Suppressor macrophage (primary cell): ENCODE measurements around the gene ZNF32.
"Not testable (repeated sequence)": the region's sequence is repeated elsewhere in the genome, so short reads cannot be mapped to it uniquely, and the experiment has no call there.

Experiments used
- DNase-seq, 4 experiments: peaks; one replicate each; pipeline ENCODE4 v3.0.0-alpha.2; 2020 to 2022

ZNF32 gene

GRCh38 chr10:43627942-43628341 is 20.7 kb downstream of the ZNF32 start:
- DNase-seq, result no peak

- no peak for DNase-seq
These were observed 25.3 kb downstream of the ZNF32 start for GRCh38 chr10:43623351-43623750.

GRCh38 chr10:43622038-43622437 is 26.6 kb downstream of the ZNF32 start:
- no peak for DNase-seq

DNA sequence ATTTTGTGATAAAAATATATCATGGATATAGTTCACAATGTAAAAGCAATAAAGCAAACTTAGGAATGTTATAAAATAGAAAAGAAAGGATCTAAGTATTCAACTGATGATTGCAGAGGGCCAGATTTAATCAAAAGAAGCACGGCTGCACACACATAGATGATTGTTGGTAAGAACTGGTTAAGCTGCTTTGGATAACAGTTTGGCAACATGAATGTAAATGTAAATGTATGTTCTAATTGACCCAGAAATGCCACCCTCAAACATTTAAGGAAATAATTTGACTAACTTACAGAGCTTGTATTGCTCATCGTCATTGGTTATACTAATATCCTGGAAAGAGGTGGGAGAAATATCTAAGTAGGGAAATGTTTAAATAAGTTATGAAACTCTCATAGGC is 29.3 kb downstream of the ZNF32 start:
- no peak for DNase-seq

- no peak for DNase-seq
These were observed 31.8 kb downstream of the ZNF32 start for GRCh38 chr10:43616697-43617370.

- DNase-seq, result no peak
These were observed 38.0 kb downstream of the ZNF32 start for GRCh38 chr10:43610636-43611035.

- no peak for DNase-seq
These were observed 41.5 kb downstream of the ZNF32 start for GRCh38 chr10:43607199-43607573.

GRCh38 chr10:43606323-43607198 is 42.1 kb downstream of the ZNF32 start, which contains the start of gene ZNF485:
TSS of gene ZNF485 (plus strand) at chr10:43606438. CDS start at chr10:43607051, 613 bp downstream.
- peak; percentile 55 to 79 (median 68) for DNase-seq

- DNase-seq, result no peak
These were observed 42.8 kb downstream of the ZNF32 start for GRCh38 chr10:43605850-43606322.

DNA sequence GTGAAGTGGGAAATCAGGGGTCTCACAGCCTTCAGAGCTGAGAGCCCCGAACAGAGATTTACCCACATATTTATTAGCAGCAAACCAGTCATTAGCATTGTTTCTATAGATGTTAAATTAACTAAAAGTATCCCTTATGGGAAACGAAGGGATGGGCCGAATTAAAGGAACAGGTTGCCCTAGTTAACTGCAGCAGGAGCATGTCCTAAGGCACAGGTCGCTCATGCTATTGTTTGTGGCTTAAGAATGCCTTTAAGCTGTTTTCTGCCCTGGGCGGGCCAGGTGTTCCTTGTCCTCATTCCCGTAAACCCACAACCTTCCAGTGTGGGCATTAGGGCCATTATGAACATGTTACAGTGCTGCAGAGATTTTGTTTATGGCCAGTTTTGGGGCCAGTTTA is 47.1 kb downstream of the ZNF32 start:
- DNase-seq, result not testable (repeated sequence)

GRCh38 chr10:43599333-43599732 is 49.3 kb downstream of the ZNF32 start:
- DNase-seq, result peak in 1 of 4 experiments; percentile 18

- DNase-seq, result no peak
These were observed 50.2 kb downstream of the ZNF32 start for GRCh38 chr10:43598446-43598845.

DNA sequence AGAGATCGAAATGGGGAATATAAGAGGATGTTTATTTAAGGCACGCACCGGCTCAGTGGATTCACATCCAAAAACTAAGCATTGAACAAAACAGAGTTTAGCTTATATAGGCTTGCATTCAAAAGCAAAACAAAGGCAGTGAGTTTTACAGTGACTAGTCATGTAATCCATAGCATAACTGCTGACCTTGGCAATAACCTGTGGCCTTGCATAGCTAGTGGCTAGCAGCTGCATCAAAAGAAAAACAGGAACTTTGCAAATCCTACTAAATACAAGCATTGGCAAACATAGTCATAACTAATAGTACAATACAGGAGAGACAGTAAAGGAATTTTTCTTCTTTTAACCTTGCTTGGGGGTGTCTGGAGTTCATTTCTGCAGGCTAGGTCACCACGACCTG is 52.1 kb downstream of the ZNF32 start:
- DNase-seq, result peak; percentile 44 to 80 (median 64)

DNA sequence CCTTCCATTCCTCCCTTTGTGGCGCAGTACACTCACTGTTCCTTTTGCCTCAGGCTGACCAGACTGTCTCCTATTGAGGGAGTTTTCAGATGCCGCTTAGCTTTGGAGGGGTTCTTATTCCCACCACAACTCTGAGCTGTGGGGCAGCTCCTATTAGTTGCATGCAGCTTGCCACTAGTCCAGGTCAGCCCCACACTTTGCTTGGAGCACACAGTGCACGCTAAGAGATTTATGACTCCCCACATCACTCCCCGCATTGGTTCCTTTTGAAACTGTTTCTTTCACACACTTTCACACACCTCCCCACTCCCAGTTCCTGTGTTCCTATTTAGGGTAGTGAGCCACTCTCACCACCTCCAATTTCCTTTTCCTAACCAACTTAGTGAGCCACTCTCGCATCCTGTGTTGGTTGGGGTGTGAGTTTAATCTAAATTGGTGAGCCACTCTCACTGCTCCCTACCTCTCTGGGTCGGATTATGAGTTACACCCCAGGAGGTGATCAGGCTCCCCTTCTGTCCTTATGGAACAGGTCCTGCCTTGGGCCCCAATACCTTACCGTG is 52.9 kb downstream of the ZNF32 start:
- DNase-seq, result peak in 3 of 4 experiments; percentile 25 to 34 (median 31)

- DNase-seq, result peak; percentile 35 to 70 (median 52)
These were observed 53.6 kb downstream of the ZNF32 start for GRCh38 chr10:43594944-43595589.
